Measurements from ENCODE around the gene TRIM46. TPM values are rescaled to one million over a fixed set of nuclear protein-coding genes. Genes with fewer than 3 reads are reported as not detected.
A peak's percentile ranks its signal among the peaks of the same experiment; 100 is the strongest.
"Not testable (repeated sequence)": the region's sequence is repeated elsewhere in the genome, so short reads cannot be mapped to it uniquely, and the experiment has no call there.

The TRIM46 gene
- total RNA-seq, 1 donor from 2014 or later = under 0.01 TPM

- H3K9me3 ChIP-seq (ENCODE audit: control insufficient read depth in 3 of 3, low read length in 3 of 3) = no peaks in the 10 kb centered on the region
- peaks cover 17 to 27% (median 17%) of the 10 kb centered on the region in 3 donors for H3K4me1 ChIP-seq (ENCODE audit: control insufficient read depth in 3 of 3, insufficient read depth in 3 of 3, low read length in 3 of 3)
- no peaks in the 10 kb centered on the region for H3K36me3 ChIP-seq (ENCODE audit: control insufficient read depth in 3 of 3, insufficient read depth in 3 of 3, low read length in 3 of 3)
- no peaks in the 10 kb centered on the region for H3K27me3 ChIP-seq (ENCODE audit: control insufficient read depth in 3 of 3, insufficient read depth in 3 of 3, low read length in 3 of 3)
- peak overlapping the region in 1 of 3 donors; percentile 16 for H3K9ac ChIP-seq (ENCODE audit: low read depth in 1 of 3, low read length in 3 of 3)
- H3K27ac ChIP-seq (ENCODE audit: low read depth, low read length) = peak overlapping the region; percentile 74
- H3K4me3 ChIP-seq (ENCODE audit: low read length in 3 of 3) = no peak overlapping the region
These were observed 12.6 kb downstream of the TRIM46 start for GRCh38 chr1:155186067-155186793.

DNA sequence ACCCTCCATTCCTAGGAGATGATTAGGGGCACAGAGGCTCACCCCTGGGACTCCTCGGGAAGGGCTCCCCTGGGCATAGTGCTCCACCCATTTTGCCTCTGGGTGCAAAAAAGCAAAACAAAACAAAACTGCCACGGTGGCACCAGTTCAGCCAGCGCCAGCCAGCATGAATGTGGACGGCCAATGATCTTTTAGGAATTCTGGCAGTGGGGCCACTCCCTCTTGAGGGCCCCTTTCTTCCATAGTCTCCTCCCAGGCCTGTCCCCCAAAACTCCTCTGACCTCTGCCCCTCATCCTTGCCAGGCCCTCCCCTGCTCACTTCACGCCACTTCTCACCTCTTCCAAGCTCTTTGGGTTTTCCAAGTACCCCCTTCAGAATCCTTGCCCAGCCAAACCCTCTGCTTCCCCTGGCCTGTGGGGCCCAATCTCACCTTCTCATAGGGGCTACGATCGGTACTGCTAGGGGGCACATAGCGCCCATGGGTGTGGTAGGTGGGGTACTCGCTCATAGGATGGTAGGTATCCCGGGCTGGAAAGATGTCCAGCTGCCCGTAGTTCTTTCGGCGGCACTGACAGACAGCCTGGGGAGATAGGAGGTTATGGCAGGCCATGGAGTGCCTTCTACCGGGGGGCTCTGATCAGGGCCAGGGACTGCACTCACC, 13.3 kb downstream of the TRIM46 start:
- no peak overlapping the region for H3K4me3 ChIP-seq (ENCODE audit: low read length in 3 of 3)
- no peak overlapping the region for H3K9ac ChIP-seq (ENCODE audit: low read depth in 1 of 3, low read length in 3 of 3)
- no peaks in the 10 kb centered on the region for H3K9me3 ChIP-seq (ENCODE audit: control insufficient read depth in 3 of 3, low read length in 3 of 3)
- H3K36me3 ChIP-seq (ENCODE audit: control insufficient read depth in 3 of 3, insufficient read depth in 3 of 3, low read length in 3 of 3) = no peaks in the 10 kb centered on the region
- H3K27ac ChIP-seq (ENCODE audit: low read depth, low read length) = no peak overlapping the region
- H3K4me1 ChIP-seq (ENCODE audit: control insufficient read depth in 3 of 3, insufficient read depth in 3 of 3, low read length in 3 of 3) = peaks cover 17 to 27% (median 17%) of the 10 kb centered on the region in 3 donors
- no peaks in the 10 kb centered on the region for H3K27me3 ChIP-seq (ENCODE audit: control insufficient read depth in 3 of 3, insufficient read depth in 3 of 3, low read length in 3 of 3)

GRCh38 chr1:155187456-155187891, 13.8 kb downstream of the TRIM46 start:
- Histone ChIP-seq H3K4me1 (ENCODE audit: control insufficient read depth in 3 of 3, insufficient read depth in 3 of 3, low read length in 3 of 3) (peaks cover 17 to 27% (median 17%) of the 10 kb centered on the region in 3 donors), H3K4me3 (ENCODE audit: low read length in 3 of 3) (no peak overlapping the region), H3K27ac (ENCODE audit: low read depth, low read length) (no peak overlapping the region), H3K36me3 (ENCODE audit: control insufficient read depth in 3 of 3, insufficient read depth in 3 of 3, low read length in 3 of 3) (no peaks in the 10 kb centered on the region), H3K27me3 (ENCODE audit: control insufficient read depth in 3 of 3, insufficient read depth in 3 of 3, low read length in 3 of 3) (no peaks in the 10 kb centered on the region), H3K9ac (ENCODE audit: low read depth in 1 of 3, low read length in 3 of 3) (no peak overlapping the region), H3K9me3 (ENCODE audit: control insufficient read depth in 3 of 3, low read length in 3 of 3) (no peaks in the 10 kb centered on the region)

GRCh38 chr1:155188268-155188667, 14.6 kb downstream of the TRIM46 start:
- H3K9me3 ChIP-seq (ENCODE audit: control insufficient read depth in 3 of 3, low read length in 3 of 3) = no peaks in the 10 kb centered on the region
- H3K27me3 ChIP-seq (ENCODE audit: control insufficient read depth in 3 of 3, insufficient read depth in 3 of 3, low read length in 3 of 3) = no peaks in the 10 kb centered on the region
- no peaks in the 10 kb centered on the region for H3K36me3 ChIP-seq (ENCODE audit: control insufficient read depth in 3 of 3, insufficient read depth in 3 of 3, low read length in 3 of 3)
- H3K4me1 ChIP-seq (ENCODE audit: control insufficient read depth in 3 of 3, insufficient read depth in 3 of 3, low read length in 3 of 3) = peaks cover 20 to 31% (median 21%) of the 10 kb centered on the region in 3 donors
- no peak overlapping the region for H3K9ac ChIP-seq (ENCODE audit: low read depth in 1 of 3, low read length in 3 of 3)
- no peak overlapping the region for H3K4me3 ChIP-seq (ENCODE audit: low read length in 3 of 3)
- no peak overlapping the region for H3K27ac ChIP-seq (ENCODE audit: low read depth, low read length)

GRCh38 chr1:155189926-155190325, 16.3 kb downstream of the TRIM46 start:
- not testable (repeated sequence) for H3K27ac ChIP-seq (ENCODE audit: low read depth, low read length); H3K9me3 ChIP-seq (ENCODE audit: control insufficient read depth in 3 of 3, low read length in 3 of 3); H3K9ac ChIP-seq (ENCODE audit: low read depth in 1 of 3, low read length in 3 of 3); H3K4me3 ChIP-seq (ENCODE audit: low read length in 3 of 3); H3K36me3 ChIP-seq (ENCODE audit: control insufficient read depth in 3 of 3, insufficient read depth in 3 of 3, low read length in 3 of 3); H3K27me3 ChIP-seq (ENCODE audit: control insufficient read depth in 3 of 3, insufficient read depth in 3 of 3, low read length in 3 of 3)
- peaks cover 25 to 32% (median 28%) of the 10 kb centered on the region in 3 donors for H3K4me1 ChIP-seq (ENCODE audit: control insufficient read depth in 3 of 3, insufficient read depth in 3 of 3, low read length in 3 of 3)

- Histone ChIP-seq H3K9ac (ENCODE audit: low read depth in 1 of 3, low read length in 3 of 3) (no peak overlapping the region), H3K4me1 (ENCODE audit: control insufficient read depth in 3 of 3, insufficient read depth in 3 of 3, low read length in 3 of 3) (peaks cover 24 to 33% (median 26%) of the 10 kb centered on the region in 3 donors), H3K27ac (ENCODE audit: low read depth, low read length) (no peak overlapping the region), H3K27me3 (ENCODE audit: control insufficient read depth in 3 of 3, insufficient read depth in 3 of 3, low read length in 3 of 3) (peaks cover 0 to 4% (median 3%) of the 10 kb centered on the region in 3 donors), H3K9me3 (ENCODE audit: control insufficient read depth in 3 of 3, low read length in 3 of 3) (no peaks in the 10 kb centered on the region), H3K36me3 (ENCODE audit: control insufficient read depth in 3 of 3, insufficient read depth in 3 of 3, low read length in 3 of 3) (peaks cover 0 to 2% (median 0%) of the 10 kb centered on the region in 3 donors), H3K4me3 (ENCODE audit: low read length in 3 of 3) (no peak overlapping the region)
These were observed 18.3 kb downstream of the TRIM46 start for GRCh38 chr1:155191904-155192303.

DNA sequence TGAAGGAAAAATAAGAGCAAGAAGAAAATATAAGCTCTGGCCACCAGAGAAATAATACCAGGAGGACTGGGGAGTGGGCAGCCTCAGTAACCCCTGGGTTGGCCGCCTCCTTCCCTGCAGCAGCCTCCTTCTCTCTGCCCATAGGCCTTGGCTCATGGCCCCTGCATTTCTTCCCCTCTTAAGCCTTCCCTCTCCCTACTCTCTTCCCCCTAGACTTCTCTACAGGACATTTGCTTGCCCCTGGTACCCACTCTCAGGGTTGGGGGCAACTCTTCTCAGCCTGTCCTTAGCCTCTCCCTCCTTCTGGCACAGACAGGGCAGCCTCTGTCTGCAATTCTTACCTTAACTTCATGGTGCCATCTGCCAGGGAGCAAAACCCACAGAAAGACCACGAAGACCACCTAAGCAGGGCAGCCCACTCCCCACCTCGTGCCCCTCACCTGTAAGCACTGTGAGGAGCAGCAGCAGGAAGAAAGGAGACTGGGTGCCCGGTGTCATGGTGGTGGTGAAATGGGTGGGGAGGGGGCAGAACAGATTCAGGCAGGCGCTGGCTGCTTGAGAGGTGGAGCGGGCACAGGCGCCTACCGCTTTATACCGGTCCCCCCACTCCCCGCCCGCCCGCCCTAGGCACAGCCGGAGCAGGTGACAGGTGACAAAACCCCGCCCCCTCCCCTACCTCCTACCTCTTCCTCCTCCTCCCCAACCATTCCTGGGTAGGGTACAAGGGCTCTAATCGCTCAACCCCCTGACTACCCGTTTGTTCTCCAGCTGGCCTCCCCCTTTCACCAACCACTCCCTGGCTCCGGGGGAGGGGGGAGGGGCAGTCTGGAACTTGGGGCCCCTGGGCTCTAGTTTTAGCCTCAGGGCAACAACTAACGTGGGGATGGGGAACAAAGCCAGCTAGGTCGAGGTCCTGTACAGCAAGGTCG, 19.0 kb downstream of the TRIM46 start:
- Histone ChIP-seq H3K9me3 (ENCODE audit: control insufficient read depth in 3 of 3, low read length in 3 of 3) (no peaks in the 10 kb centered on the region), H3K27ac (ENCODE audit: low read depth, low read length) (peak overlapping the region; percentile 83), H3K27me3 (ENCODE audit: control insufficient read depth in 3 of 3, insufficient read depth in 3 of 3, low read length in 3 of 3) (peaks cover 0 to 4% (median 3%) of the 10 kb centered on the region in 3 donors), H3K36me3 (ENCODE audit: control insufficient read depth in 3 of 3, insufficient read depth in 3 of 3, low read length in 3 of 3) (peaks cover 0 to 3% (median under 1%) of the 10 kb centered on the region in 3 donors), H3K9ac (ENCODE audit: low read depth in 1 of 3, low read length in 3 of 3) (peak overlapping the region; percentile 76 to 82 (median 79)), H3K4me3 (ENCODE audit: low read length in 3 of 3) (peak overlapping the region; percentile 71 to 77 (median 74)), H3K4me1 (ENCODE audit: control insufficient read depth in 3 of 3, insufficient read depth in 3 of 3, low read length in 3 of 3) (peaks cover 29 to 40% (median 33%) of the 10 kb centered on the region in 3 donors)

DNA sequence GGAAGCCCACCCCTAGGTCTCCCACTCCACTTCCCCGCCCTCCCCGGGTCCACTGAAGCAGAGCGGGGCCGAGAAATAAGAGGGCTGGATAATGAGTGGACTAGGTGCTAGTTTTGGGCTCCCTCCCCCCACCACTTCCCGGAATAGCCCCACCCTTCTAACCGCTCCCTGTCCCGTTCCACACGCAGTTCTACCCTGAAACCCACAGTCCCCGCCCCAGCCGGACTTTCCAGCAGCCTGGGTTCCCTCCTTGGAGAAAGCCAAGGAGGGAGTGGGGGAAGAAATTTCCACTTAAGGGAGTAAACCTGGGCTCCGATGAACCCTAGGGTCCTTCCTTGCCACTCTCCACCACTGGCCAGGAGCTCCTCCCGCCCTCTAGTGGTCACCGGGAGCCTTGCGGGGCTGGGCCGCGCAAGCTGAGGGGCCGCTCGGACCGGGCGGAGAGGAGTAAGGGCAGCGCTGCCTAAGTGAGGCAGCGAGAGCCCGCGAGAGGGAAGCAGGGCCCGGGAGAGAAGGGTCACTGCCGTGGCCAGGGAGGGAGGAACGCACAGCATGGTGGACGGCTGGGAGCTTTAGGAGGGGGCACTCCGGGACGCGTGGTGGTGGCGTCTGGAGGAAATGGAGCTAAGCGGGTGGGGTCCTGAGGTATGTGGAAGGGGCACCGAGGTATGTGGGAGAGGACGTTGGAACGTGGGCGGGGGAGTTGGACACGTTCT, 19.8 kb downstream of the TRIM46 start:
- H3K4me1 ChIP-seq (ENCODE audit: control insufficient read depth in 3 of 3, insufficient read depth in 3 of 3, low read length in 3 of 3) = peaks cover 36 to 49% (median 39%) of the 10 kb centered on the region in 3 donors
- H3K4me3 ChIP-seq (ENCODE audit: low read length in 3 of 3) = peak overlapping the region; percentile 71 to 77 (median 74)
- H3K9ac ChIP-seq (ENCODE audit: low read depth in 1 of 3, low read length in 3 of 3) = peak overlapping the region; percentile 76 to 82 (median 79)
- peak overlapping the region; percentile 83 for H3K27ac ChIP-seq (ENCODE audit: low read depth, low read length)
- peaks cover 5 to 10% (median 6%) of the 10 kb centered on the region in 3 donors for H3K36me3 ChIP-seq (ENCODE audit: control insufficient read depth in 3 of 3, insufficient read depth in 3 of 3, low read length in 3 of 3)
- peaks cover 0 to 4% (median 3%) of the 10 kb centered on the region in 3 donors for H3K27me3 ChIP-seq (ENCODE audit: control insufficient read depth in 3 of 3, insufficient read depth in 3 of 3, low read length in 3 of 3)
- no peaks in the 10 kb centered on the region for H3K9me3 ChIP-seq (ENCODE audit: control insufficient read depth in 3 of 3, low read length in 3 of 3)

DNA sequence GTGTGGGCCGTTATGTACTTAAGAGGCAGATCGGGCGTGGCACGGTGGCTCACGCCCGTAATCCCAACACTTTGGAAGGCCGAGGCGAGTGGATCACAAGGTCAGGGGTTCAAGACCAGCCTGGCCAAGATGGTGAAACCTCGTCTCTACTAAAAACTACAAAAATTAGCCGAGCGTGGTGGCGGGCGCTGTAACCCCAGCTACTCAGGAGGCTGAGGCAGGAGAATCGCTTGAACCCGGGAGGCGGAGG, 20.3 kb downstream of the TRIM46 start:
- H3K27me3 ChIP-seq (ENCODE audit: control insufficient read depth in 3 of 3, insufficient read depth in 3 of 3, low read length in 3 of 3); H3K9me3 ChIP-seq (ENCODE audit: control insufficient read depth in 3 of 3, low read length in 3 of 3); H3K36me3 ChIP-seq (ENCODE audit: control insufficient read depth in 3 of 3, insufficient read depth in 3 of 3, low read length in 3 of 3): not testable (repeated sequence)
- peak overlapping the region; percentile 83 for H3K27ac ChIP-seq (ENCODE audit: low read depth, low read length)
- peak overlapping the region; percentile 74 to 77 (median 75) for H3K4me3 ChIP-seq (ENCODE audit: low read length in 3 of 3)
- peaks cover 36 to 49% (median 39%) of the 10 kb centered on the region in 3 donors for H3K4me1 ChIP-seq (ENCODE audit: control insufficient read depth in 3 of 3, insufficient read depth in 3 of 3, low read length in 3 of 3)
- H3K9ac ChIP-seq (ENCODE audit: low read depth in 1 of 3, low read length in 3 of 3) = peak overlapping the region; percentile 76 to 82 (median 79)

Data from skeletal muscle tissue (tissue), 4 donors.